Effector memory CD8-positive, alpha-beta T cell (primary cell): ENCODE results near the gene PCED1B.
A peak's percentile ranks its signal among the peaks of the same experiment; 100 is the strongest.

Experiments used
- ATAC-seq: fragments of 150-1000 bp; cut with Tn5 transposase; replicated peaks from 2 replicates; pipeline ENCODE4 v1.10.0; 2021; ENCODE audit warnings: mild to moderate bottlenecking, moderate library complexity
- DNase-seq, 3 experiments: peaks; one replicate each; pipeline ENCODE4 v3.0.0; 2021
- H3K27ac Mint-ChIP-seq, 2 donors: one replicate each; pipeline ENCODE4 v1.8.0; 2022; ENCODE audit warnings: mild to moderate bottlenecking in 2 of 2, mixed read lengths in 2 of 2, moderate library complexity in 2 of 2
- H3K27me3 Mint-ChIP-seq, 2 donors: one replicate each; pipeline ENCODE4 v1.8.0; 2022; ENCODE audit warnings: mixed read lengths in 2 of 2
- H3K36me3 Mint-ChIP-seq: one replicate; pipeline ENCODE4 v1.8.0; 2022; ENCODE audit warnings: mild to moderate bottlenecking, moderate library complexity, mixed read lengths; ENCODE audit not compliant: insufficient read depth
- H3K4me1 Mint-ChIP-seq, 2 donors: one replicate each; pipeline ENCODE4 v1.8.0; 2022; ENCODE audit warnings: low read depth in 2 of 2, mixed read lengths in 2 of 2
- H3K4me3 Mint-ChIP-seq, 2 donors: one replicate each; pipeline ENCODE4 v1.8.0; 2022; ENCODE audit warnings: mild to moderate bottlenecking in 2 of 2, mixed read lengths in 2 of 2, moderate library complexity in 2 of 2
- H3K9me3 Mint-ChIP-seq, 2 donors: one replicate each; pipeline ENCODE4 v1.8.0; 2022; ENCODE audit warnings: mixed read lengths in 2 of 2

The PCED1B gene

DNA sequence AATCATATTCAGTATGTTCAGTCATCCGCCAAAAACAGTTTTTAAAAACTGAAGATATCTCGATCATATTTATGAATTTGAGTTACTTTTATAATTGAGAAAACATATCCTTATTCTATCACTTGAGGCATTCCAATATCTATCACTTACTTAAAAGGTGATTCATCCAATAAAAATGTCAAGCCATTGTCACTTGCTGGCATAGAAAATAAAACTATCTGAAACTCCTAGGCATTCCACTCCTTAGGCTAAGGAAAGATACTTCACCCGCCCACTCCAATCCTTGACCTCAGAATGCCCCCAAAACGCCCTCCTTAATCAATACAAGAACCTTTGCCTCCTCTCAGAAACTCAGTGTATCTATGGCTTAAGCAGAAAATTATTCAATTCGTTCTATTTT, 51.6 kb downstream of the PCED1B start:
- Mint-ChIP-seq H3K27me3 (no peaks in the 10 kb centered on the region), H3K9me3 (no peaks in the 10 kb centered on the region), H3K27ac (no peak overlapping the region), H3K4me1 (peaks cover 2 to 4% of the 10 kb centered on the region in 2 donors), H3K36me3 (peaks cover 5% of the 10 kb centered on the region), H3K4me3 (no peak overlapping the region)
- DNase-seq = no peak
- ATAC-seq = no peak

DNA sequence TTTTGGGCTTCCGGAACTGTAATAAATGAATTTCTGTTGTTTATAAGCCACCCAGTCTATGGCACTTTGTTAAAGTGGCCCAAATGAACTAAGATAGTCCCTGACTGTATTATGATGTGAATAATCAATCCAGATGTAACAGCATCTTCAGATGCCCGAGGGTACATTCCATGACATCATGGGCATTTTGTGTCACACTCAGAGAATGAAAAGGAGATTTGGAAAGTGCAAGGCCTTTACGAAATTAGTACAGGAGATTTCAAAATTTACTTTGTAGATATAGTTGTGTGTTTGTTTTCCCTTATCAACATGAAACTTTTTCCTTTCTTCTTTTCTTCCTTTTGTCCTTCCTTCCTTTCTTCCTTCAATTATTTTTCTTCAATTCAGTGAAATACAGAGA, 54.6 kb downstream of the PCED1B start:
- Mint-ChIP-seq H3K36me3 (peaks cover 8% of the 10 kb centered on the region), H3K4me1 (peaks cover 2 to 4% of the 10 kb centered on the region in 2 donors), H3K9me3 (no peaks in the 10 kb centered on the region), H3K4me3 (no peak overlapping the region), H3K27ac (peak overlapping the region; percentile 35 to 41), H3K27me3 (no peaks in the 10 kb centered on the region)
- ATAC-seq = no peak
- DNase-seq = no peak

DNA sequence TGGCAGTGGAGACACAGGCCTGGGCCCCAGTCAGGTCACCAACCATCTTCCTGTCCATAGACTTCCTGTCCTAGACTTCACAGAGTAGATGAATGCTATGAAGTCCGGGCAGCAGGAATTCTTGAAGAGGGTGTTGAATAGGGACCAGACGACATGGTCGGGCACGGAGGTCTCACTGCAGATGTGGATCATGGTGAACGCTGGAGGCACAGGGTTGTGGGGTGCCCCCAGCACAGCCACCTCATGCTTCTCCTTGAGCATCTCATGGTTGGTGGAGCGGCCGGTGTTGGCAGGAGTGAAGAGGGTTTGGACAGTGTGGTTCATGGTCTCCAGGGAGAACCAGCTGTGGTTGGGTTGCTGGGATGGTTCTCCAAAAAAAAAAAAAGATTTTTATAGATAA, 56.2 kb downstream of the PCED1B start:
- no peak overlapping the region for H3K4me3 Mint-ChIP-seq

DNA sequence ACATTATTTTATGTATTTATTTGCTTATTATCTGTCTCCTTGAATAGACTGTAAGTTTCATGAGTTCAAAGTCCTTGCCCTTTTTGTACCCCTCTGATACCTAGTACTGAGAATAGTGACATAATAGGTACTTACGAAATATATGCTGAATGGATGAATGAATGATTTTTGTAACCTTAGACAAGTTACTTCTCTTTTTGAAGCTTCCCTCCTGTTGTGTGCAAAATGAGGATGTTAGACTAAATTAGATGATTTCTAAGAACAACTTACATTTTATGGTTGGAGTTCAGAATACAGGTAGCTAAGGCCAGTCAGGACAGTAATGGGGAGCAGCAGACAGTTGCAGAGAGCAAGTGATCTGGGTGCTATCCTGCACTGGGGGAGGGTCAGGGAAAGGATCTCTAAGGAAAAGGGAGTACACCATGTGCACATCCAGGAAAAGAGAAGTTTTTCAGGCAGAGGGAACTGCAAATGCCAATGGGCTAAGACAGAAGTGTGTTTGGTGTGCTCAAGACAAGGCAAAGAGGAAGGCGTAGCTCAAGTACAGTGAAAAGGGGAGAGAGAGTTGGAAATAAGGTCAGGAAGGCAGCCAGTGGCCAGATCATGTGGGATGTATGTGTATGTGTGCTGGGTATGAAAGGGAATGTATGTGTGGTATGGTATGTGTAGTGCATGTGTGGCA, 59.7 kb downstream of the PCED1B start:
- Mint-ChIP-seq H3K27me3 (no peaks in the 10 kb centered on the region), H3K27ac (peak overlapping the region in 1 of 2 donors; percentile 4), H3K36me3 (peaks cover 11% of the 10 kb centered on the region), H3K4me1 (peaks cover 8 to 14% of the 10 kb centered on the region in 2 donors), H3K9me3 (no peaks in the 10 kb centered on the region), H3K4me3 (no peak overlapping the region)
- no peak for ATAC-seq
- no peak for DNase-seq

More for the DNA sequence above, 56.2 kb downstream of the PCED1B start:
- DNase-seq (no peak), ATAC-seq (no peak)
- peaks cover 4 to 8% of the 10 kb centered on the region in 2 donors for H3K4me1 Mint-ChIP-seq
- no peaks in the 10 kb centered on the region for H3K27me3 Mint-ChIP-seq
- no peaks in the 10 kb centered on the region for H3K9me3 Mint-ChIP-seq
- H3K36me3 Mint-ChIP-seq = peaks cover 8% of the 10 kb centered on the region
- H3K27ac Mint-ChIP-seq = peak overlapping the region in 1 of 2 donors; percentile 41

DNA sequence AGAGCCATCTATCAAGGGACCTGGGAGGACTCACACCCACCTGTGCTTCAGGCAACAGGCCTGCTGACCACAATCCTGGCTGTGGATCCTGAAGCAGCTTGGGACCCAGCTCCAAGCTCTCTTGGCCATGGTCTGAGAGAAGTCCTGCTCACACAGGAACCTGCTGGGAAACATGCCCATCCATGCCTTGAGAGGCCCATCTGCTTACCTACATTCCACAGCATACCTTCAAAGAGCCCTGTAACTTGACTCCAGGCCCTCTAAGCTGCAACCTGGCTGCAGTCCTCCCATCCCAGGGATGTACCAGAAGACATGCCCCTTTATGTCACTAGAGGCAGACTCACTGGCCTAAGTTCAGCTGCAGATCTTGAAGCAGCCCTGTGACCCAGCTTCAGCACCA, 62.0 kb downstream of the PCED1B start:
- Mint-ChIP-seq H3K9me3 (no peaks in the 10 kb centered on the region), H3K27ac (no peak overlapping the region), H3K4me3 (no peak overlapping the region), H3K27me3 (no peaks in the 10 kb centered on the region), H3K4me1 (peaks cover 18 to 25% of the 10 kb centered on the region in 2 donors), H3K36me3 (peaks cover 7% of the 10 kb centered on the region)
- ATAC-seq (no peak), DNase-seq (no peak)

DNA sequence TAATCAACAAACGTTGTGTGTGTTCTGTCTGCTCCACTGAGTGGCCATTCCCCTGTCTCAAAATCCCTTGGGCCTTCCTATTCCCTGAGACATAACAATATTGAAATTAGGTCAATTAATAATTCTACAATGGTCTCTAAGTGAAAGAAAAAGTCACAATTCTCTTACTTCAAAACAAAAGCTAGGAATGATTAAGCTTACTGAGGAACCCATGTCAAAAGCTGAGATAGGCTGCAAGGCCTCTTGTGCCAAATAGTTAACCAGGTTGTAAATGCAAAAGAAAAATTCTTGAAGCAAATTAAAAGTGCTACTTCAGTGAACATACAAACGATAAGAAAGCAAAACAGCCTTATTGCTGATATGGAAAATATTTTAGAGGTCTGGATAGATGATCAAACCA, 65.3 kb downstream of the PCED1B start:
- DNase-seq (no peak), ATAC-seq (no peak)
- Mint-ChIP-seq H3K27ac (peak overlapping the region; percentile 36 to 77), H3K9me3 (no peaks in the 10 kb centered on the region), H3K4me3 (no peak overlapping the region), H3K27me3 (no peaks in the 10 kb centered on the region), H3K36me3 (peaks cover 3% of the 10 kb centered on the region), H3K4me1 (peaks cover 16 to 26% of the 10 kb centered on the region in 2 donors)

DNA sequence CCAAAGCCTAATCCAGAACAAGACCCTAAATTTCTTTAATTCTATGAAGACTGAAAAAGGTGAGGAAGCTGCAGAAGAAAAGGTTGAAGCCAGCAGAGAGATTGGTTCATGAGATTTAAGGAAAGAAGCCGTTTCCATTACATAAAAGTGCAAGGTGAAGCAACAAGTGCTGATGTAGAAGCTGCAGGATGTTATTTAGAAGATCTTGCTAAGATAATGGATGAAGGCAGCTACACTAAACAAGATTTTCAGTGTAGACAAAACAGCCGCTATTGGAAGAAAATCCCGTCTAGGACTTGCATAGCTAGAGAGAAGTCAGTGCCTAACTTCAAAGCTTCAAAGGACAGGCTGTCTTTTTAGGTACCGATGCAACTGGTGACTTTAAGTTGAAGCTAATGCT, 65.8 kb downstream of the PCED1B start:
- peak; percentile 37 for ATAC-seq
- Mint-ChIP-seq H3K27ac (peak overlapping the region; percentile 36 to 77), H3K27me3 (no peaks in the 10 kb centered on the region), H3K4me1 (peaks cover 16 to 26% of the 10 kb centered on the region in 2 donors), H3K9me3 (no peaks in the 10 kb centered on the region), H3K4me3 (no peak overlapping the region), H3K36me3 (peaks cover 3% of the 10 kb centered on the region)
- no peak for DNase-seq

DNA sequence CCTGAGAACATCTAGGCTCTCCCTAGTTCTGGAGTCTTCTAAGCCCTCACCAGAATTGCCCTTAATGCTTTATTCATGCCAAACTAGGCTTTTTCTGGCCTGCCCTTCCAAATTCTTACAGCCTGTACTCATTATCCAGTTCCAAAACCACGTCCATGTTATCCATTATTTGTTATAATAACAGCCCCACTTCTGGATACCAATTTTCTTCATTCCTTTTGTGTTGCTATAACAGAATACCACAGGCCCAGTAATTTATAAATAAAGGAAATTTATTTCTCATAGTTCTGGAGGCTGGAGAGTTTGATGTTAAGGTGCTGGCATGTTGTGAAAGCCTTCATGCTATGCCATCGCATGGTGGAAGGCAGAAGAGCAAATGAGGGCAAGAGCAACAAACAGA, 68.3 kb downstream of the PCED1B start:
- Mint-ChIP-seq H3K4me1 (peaks cover 14 to 23% of the 10 kb centered on the region in 2 donors), H3K9me3 (no peaks in the 10 kb centered on the region), H3K4me3 (no peak overlapping the region), H3K36me3 (no peaks in the 10 kb centered on the region), H3K27me3 (no peaks in the 10 kb centered on the region), H3K27ac (peak overlapping the region in 1 of 2 donors; percentile 18)
- ATAC-seq (no peak), DNase-seq (no peak)

DNA sequence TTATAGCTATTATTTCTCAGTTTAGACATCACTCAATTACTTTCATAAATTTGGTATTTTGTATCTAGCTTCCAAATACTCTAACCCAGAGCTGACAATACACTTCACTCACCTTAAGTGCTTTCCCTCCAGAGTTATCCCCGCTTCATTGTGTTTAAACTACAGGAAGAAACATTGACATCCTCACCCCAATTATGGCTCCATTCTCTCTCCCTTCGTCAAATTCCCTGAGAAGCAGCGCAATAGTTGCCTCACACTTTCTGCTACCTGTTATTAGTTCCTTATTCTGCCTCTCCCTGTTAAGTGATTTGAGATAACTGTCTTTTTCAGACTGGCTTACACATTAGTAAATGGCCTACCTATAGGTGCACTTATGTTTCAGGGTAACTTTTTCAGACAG, 69.7 kb downstream of the PCED1B start:
- Mint-ChIP-seq H3K27ac (no peak overlapping the region), H3K4me3 (no peak overlapping the region), H3K36me3 (peaks cover 3% of the 10 kb centered on the region), H3K9me3 (no peaks in the 10 kb centered on the region), H3K4me1 (peaks cover 14 to 23% of the 10 kb centered on the region in 2 donors), H3K27me3 (no peaks in the 10 kb centered on the region)
- no peak for ATAC-seq
- no peak for DNase-seq

DNA sequence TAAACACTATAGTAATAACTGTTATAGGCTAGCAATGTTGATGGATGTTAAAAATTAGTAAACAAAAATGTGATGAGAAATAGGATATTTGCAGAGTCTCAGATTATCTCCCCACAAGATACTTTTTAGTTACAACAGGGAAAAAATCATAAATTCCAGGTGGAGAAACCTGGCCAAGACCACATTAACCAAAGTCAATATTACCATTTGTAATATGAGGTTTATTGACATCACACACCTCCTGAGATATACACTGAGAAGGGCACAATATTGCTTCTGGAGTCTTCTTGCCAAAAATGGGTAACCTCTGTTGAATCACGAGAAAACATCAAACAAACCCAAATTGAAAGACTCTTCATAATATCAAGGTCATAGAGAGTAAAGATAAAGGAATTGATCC, 72.7 kb downstream of the PCED1B start:
- Mint-ChIP-seq H3K4me3 (no peak overlapping the region), H3K27ac (peak overlapping the region in 1 of 2 donors; percentile 21), H3K27me3 (no peaks in the 10 kb centered on the region), H3K4me1 (peaks cover 11 to 30% of the 10 kb centered on the region in 2 donors), H3K36me3 (peaks cover 3% of the 10 kb centered on the region), H3K9me3 (no peaks in the 10 kb centered on the region)
- DNase-seq (no peak), ATAC-seq (no peak)

DNA sequence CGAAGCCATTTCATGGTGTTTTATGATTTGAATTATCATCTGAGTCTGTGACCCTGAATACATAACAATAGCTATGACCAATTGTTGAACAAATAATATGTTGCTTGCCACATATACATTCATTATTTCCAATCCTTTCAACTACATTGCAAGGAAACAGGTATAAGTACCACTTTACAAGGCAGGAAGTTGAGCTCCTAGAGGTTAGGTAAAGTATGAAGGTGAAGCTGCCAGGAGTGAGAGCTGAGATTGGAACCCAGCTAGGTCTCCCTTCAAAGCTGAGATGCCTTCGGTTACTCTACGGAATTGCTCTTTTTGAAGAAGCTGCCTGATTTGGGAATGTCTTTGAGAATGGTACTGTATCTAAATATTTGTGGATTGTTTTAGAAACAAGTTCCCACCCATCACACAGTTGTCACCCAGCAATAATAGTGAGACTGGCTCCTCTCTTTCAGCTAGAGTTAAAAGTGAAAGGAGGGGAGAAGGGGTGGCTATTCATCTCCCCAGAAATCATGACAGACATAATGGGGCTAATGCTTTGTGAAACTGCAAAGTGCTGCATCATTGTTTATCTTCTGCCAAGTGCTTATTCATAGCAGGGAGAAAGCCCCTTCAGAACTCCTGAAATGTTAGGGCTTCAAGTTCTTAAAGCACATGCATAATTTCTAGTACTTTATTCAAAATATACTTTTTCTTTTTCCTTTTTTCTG, 76.2 kb downstream of the PCED1B start:
- no peak for DNase-seq
- peaks cover 16 to 34% of the 10 kb centered on the region in 2 donors for H3K4me1 Mint-ChIP-seq
- peaks cover 3% of the 10 kb centered on the region for H3K36me3 Mint-ChIP-seq
- no peaks in the 10 kb centered on the region for H3K27me3 Mint-ChIP-seq
- peaks cover 0 to 6% of the 10 kb centered on the region in 2 donors for H3K9me3 Mint-ChIP-seq
- peak overlapping the region; percentile 4 to 82 for H3K27ac Mint-ChIP-seq
- peak; percentile 58 for ATAC-seq
- no peak overlapping the region for H3K4me3 Mint-ChIP-seq

DNA sequence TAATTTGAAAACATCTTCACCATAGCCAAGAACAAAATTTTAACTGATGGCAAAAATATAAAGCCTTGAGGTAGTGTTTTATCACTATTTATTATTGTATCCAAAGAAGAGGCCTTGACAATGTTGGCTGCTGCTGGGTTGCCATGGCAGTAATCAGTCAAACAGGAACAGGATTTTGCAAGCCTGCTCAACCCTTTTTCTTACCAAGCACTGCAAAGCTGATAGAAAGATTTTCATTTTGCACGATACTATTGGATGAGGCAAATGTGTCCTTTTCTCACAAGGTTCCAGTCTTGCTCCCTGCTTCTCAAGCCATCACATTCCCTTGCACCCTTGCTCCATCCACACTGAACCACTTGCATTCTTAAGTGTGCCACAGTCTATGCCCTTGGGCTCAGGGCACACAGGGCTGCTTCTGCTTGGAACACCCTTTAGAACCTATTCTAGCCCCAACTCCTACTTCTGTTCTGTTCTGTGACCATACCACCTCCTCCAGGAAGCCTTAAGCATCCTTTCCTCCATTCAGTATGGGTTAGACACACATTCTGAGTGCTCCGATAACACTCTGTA, 76.8 kb downstream of the PCED1B start:
- Mint-ChIP-seq H3K9me3 (peaks cover 0 to 6% of the 10 kb centered on the region in 2 donors), H3K4me1 (peaks cover 16 to 38% of the 10 kb centered on the region in 2 donors), H3K27me3 (no peaks in the 10 kb centered on the region), H3K36me3 (peaks cover 3% of the 10 kb centered on the region), H3K27ac (peak overlapping the region; percentile 4 to 82), H3K4me3 (peak overlapping the region in 1 of 2 donors; percentile 5)
- DNase-seq = no peak
- peak; percentile 44 for ATAC-seq

DNA sequence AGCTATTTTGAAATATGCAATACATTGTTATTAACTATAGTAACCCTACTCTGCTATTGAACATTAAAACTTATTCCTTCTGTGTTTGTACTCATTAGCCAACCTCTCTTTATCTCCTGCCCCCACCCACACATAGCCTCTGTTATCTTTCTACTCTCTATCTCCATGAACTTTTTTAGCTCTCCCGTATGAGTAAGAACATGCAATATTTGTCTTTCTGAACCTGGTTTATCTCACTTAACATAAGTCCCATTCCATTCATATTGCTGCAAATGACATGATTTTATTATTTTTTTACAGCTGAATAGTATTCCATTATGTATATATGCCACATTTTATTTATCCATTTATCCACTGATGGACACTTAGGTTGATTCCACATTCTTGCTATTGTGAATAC, 79.4 kb downstream of the PCED1B start:
- Mint-ChIP-seq H3K4me3 (no peak overlapping the region), H3K4me1 (peaks cover 13 to 40% of the 10 kb centered on the region in 2 donors), H3K27me3 (no peaks in the 10 kb centered on the region), H3K9me3 (peaks cover 0 to 6% of the 10 kb centered on the region in 2 donors), H3K27ac (no peak overlapping the region), H3K36me3 (peaks cover 4% of the 10 kb centered on the region)
- no peak for DNase-seq
- no peak for ATAC-seq

DNA sequence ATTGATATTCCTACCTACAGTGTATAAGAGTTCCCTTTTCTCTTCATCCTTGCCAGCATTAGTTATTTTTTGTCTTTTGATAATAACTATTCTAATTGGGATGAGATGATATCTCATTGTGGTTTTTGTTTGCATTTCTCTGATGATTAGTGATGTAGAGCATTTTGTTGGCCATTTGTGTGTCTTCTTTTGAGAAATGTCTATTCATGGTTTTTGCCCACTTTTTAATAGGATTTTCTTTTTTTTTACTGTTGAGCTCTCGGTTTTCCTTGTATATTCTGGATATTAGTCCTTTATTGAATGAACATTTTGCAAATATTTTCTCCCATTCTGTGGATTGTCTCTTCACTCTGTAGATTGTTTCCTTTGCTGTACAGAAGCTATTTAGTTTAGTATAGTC, 79.9 kb downstream of the PCED1B start:
- Mint-ChIP-seq H3K9me3 (peaks cover 0 to 6% of the 10 kb centered on the region in 2 donors), H3K4me1 (peaks cover 13 to 45% of the 10 kb centered on the region in 2 donors), H3K27me3 (no peaks in the 10 kb centered on the region), H3K4me3 (no peak overlapping the region), H3K27ac (no peak overlapping the region), H3K36me3 (peaks cover 10% of the 10 kb centered on the region)
- no peak for ATAC-seq
- no peak for DNase-seq
